22Rv1 (cell line): ENCODE data around the gene DNAAF3.

ENCODE experiments used
- CTCF ChIP-seq: fragments of 450-650 bp; IDR thresholded peaks from 2 replicates; pipeline ENCODE4 v1.5.1; 2017; ENCODE audit warnings: mild to moderate bottlenecking
- ZFX ChIP-seq: fragments of 450-650 bp; IDR thresholded peaks from 2 replicates; pipeline ENCODE4 v1.6.1; 2017; ENCODE audit warnings: antibody characterized with exemption, borderline replicate concordance

DNA sequence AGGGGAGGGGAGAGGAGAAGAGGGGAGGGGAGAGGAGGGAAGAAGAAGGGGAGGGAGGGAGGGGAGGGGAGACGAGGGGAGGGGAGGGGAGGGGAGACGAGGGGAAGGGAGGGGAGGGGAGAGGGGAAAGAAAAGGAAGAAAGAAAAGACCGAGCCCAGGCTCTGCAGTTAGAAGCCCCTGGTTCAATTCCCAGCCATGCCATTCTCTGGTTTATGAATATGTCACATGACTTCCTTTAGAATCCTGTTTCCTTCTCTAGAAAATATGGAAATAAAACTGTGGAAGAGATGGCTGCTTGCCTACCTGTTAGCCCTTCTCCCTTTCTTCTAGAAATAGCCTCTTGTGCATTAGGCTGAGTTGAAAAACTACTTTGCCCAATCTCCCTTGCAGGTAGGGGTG is 31.7 kb downstream of the DNAAF3 start:
- TF ChIP-seq CTCF = no peak
- no peak for TF ChIP-seq ZFX
